Sigmoid colon (tissue), 4 donors: ENCODE results near the gene LRP2BP.

ENCODE experiments used
- CTCF ChIP-seq, 4 experiments: fragments of 450-650 bp in 3 of 4; fragments of 200-600 bp in 1 of 4; IDR thresholded peaks; one replicate each; pipeline ENCODE4 v1.5.1; 2016 to 2019; ENCODE audit warnings: antibody characterized with exemption in 4 of 4, mild to moderate bottlenecking in 3 of 4, moderate library complexity in 2 of 4
- POLR2AphosphoS5 ChIP-seq, 4 donors: sonication (generic); formaldehyde crosslinking; IDR thresholded peaks; one replicate each; pipeline ENCODE4 v1.6.1; 2017; ENCODE audit warnings: antibody characterized with exemption in 4 of 4

GRCh38 chr4:185396724-185397385 is 1.1 kb upstream of the LRP2BP start, which contains the start of gene ANKRD37:
- no peak for TF ChIP-seq CTCF (IDR thresholded peaks at IDR 0.05)
- TF ChIP-seq POLR2AphosphoS5 (IDR thresholded peaks at IDR 0.05), result no peak
